WTC11 (cell line): ENCODE results near the gene THRA.

Experiments used
- ATF2 ChIP-seq: sonication (generic); formaldehyde crosslinking; IDR thresholded peaks from 2 replicates; pipeline ENCODE4 v1.8.1; 2022; ENCODE audit warnings: low read depth, missing genetic modification reagents, borderline replicate concordance
- CTCF ChIP-seq: fragments of 200-600 bp; IDR thresholded peaks from 2 replicates; pipeline ENCODE4 v1.8.0; 2022; ENCODE audit warnings: antibody characterized with exemption

- no peak for TF ChIP-seq CTCF
- TF ChIP-seq ATF2 (CRISPR knock-in tag), result no peak
Observed at GRCh38 chr17:40041196-40041595, 21.6 kb upstream of the THRA start.
